Neural cell (in vitro differentiated cells): ENCODE measurements around the gene HRH2.

ENCODE experiments used
- CTCF ChIP-seq: fragments of 450-650 bp; IDR thresholded peaks from 2 replicates; pipeline ENCODE4 v1.5.1; 2014; ENCODE audit warnings: antibody characterized with exemption, mild to moderate bottlenecking, moderate library complexity; ENCODE audit not compliant: poor library complexity, severe bottlenecking
- EP300 ChIP-seq: fragments of 450-650 bp; conservative IDR thresholded peaks from 2 replicates; pipeline ENCODE4 v1.6.1; 2014; ENCODE audit warnings: antibody characterized with exemption, mild to moderate bottlenecking, moderate library complexity; ENCODE audit not compliant: poor library complexity, severe bottlenecking
- EZH2 ChIP-seq: fragments of 200-600, 300-800 bp; shearing (Covaris generic), sonication (generic); IDR thresholded peaks from 2 replicates; pipeline ENCODE4 v1.6.1; 2014; ENCODE audit warnings: antibody characterized with exemption, low read length, borderline replicate concordance, mild to moderate bottlenecking; ENCODE audit not compliant: insufficient read depth, poor library complexity, severe bottlenecking
- POLR2AphosphoS5 ChIP-seq: IDR thresholded peaks from 2 replicates; pipeline ENCODE4 v1.6.1; 2012
- RAD21 ChIP-seq: fragments of 450-650 bp; conservative IDR thresholded peaks from 2 replicates; pipeline ENCODE4 v1.6.1; 2014; ENCODE audit warnings: antibody characterized with exemption, mild to moderate bottlenecking, moderate library complexity
- REST ChIP-seq: IDR thresholded peaks from 2 replicates; pipeline ENCODE4 v1.6.1; 2012; ENCODE audit warnings: borderline replicate concordance
- SMC3 ChIP-seq: fragments of 450-650 bp; conservative IDR thresholded peaks from 2 replicates; pipeline ENCODE4 v1.6.1; 2014; ENCODE audit warnings: antibody characterized with exemption, mild to moderate bottlenecking, moderate library complexity; ENCODE audit not compliant: poor library complexity
- TAF1 ChIP-seq: IDR thresholded peaks from 2 replicates; pipeline ENCODE4 v1.6.1; 2012; ENCODE audit warnings: low read depth

- TF ChIP-seq CTCF (no peak), EZH2 (no peak), RAD21 (no peak), TAF1 (no peak), EP300 (no peak), POLR2AphosphoS5 (no peak), REST (no peak), SMC3 (no peak)
Observed at GRCh38 chr5:175683921-175684320, 26.1 kb downstream of the HRH2 start.
